NCI-H345 treated with DMSO at 0.1 percent for 48 hours (cell line): ENCODE measurements around the gene AP1B1.
"Not testable (repeated sequence)": the region's sequence is repeated elsewhere in the genome, so short reads cannot be mapped to it uniquely, and the experiment has no call there.

ENCODE experiments used
- DNase-seq: peaks from one replicate; lab custom pipeline; 2025; ENCODE audit not compliant: unreplicated experiment; lab: John Stamatoyannopoulos, UW

The AP1B1 gene

GRCh38 chr22:29388759-29389090 lies 355 bp upstream of the AP1B1 start:
- no peak for DNase-seq

GRCh38 chr22:29386708-29387107 lies 1.7 kb downstream of the AP1B1 start:
- no peak for DNase-seq

- DNase-seq, result no peak
Measured at GRCh38 chr22:29385748-29386147, 2.6 kb downstream of the AP1B1 start.

- DNase-seq, result no peak
Measured at GRCh38 chr22:29385151-29385704, 3.1 kb downstream of the AP1B1 start.

- DNase-seq, result no peak
Measured at GRCh38 chr22:29383740-29384139, 4.6 kb downstream of the AP1B1 start.

- no peak for DNase-seq
Measured at GRCh38 chr22:29382580-29383302, 5.6 kb downstream of the AP1B1 start.

GRCh38 chr22:29380856-29381255 lies 7.5 kb downstream of the AP1B1 start:
- no peak for DNase-seq

GRCh38 chr22:29380032-29380781 lies 8.2 kb downstream of the AP1B1 start:
- DNase-seq, result no peak

GRCh38 chr22:29379258-29379657 lies 9.1 kb downstream of the AP1B1 start:
- no peak for DNase-seq

- DNase-seq, result no peak
Measured at GRCh38 chr22:29377979-29378378, 10.4 kb downstream of the AP1B1 start.

- not testable (repeated sequence) for DNase-seq
Measured at GRCh38 chr22:29376705-29377104, 11.7 kb downstream of the AP1B1 start.

- DNase-seq, result no peak
Measured at GRCh38 chr22:29375398-29376076, 12.8 kb downstream of the AP1B1 start.

GRCh38 chr22:29374806-29375205 lies 13.6 kb downstream of the AP1B1 start:
- DNase-seq, result not testable (repeated sequence)

- DNase-seq, result no peak
Measured at GRCh38 chr22:29374401-29374800, 14.0 kb downstream of the AP1B1 start.

GRCh38 chr22:29370537-29370936 lies 17.8 kb downstream of the AP1B1 start:
- DNase-seq, result no peak

- no peak for DNase-seq
Measured at GRCh38 chr22:29369460-29369859, 18.9 kb downstream of the AP1B1 start.

- DNase-seq, result no peak
Measured at GRCh38 chr22:29359469-29359868, 28.9 kb downstream of the AP1B1 start.

GRCh38 chr22:29357193-29357890 lies 31.0 kb downstream of the AP1B1 start:
- DNase-seq, result not testable (repeated sequence)

- DNase-seq, result no peak
Measured at GRCh38 chr22:29353860-29354259, 34.5 kb downstream of the AP1B1 start.

- DNase-seq, result no peak
Measured at GRCh38 chr22:29353286-29353685, 35.1 kb downstream of the AP1B1 start.

GRCh38 chr22:29352778-29353177 lies 35.6 kb downstream of the AP1B1 start:
- DNase-seq, result no peak
